ENCODE results near the gene BANF1. TPM values are rescaled to one million over a fixed set of nuclear protein-coding genes. Genes with fewer than 3 reads are reported as not detected.
"Not testable (repeated sequence)": the region's sequence is repeated elsewhere in the genome, so short reads cannot be mapped to it uniquely, and the experiment has no call there.

BANF1 gene
- total RNA-seq, 1 donor from 2014 or later: 67.3 TPM

GRCh38 chr11:66008468-66009101, 6.3 kb downstream of the BANF1 start:
- DNase-seq (ENCODE audit: low spot score) (no peak), ATAC-seq (no peak)

GRCh38 chr11:66010036-66010435, 7.7 kb downstream of the BANF1 start:
- ATAC-seq; DNase-seq (ENCODE audit: low spot score): not testable (repeated sequence)

DNA sequence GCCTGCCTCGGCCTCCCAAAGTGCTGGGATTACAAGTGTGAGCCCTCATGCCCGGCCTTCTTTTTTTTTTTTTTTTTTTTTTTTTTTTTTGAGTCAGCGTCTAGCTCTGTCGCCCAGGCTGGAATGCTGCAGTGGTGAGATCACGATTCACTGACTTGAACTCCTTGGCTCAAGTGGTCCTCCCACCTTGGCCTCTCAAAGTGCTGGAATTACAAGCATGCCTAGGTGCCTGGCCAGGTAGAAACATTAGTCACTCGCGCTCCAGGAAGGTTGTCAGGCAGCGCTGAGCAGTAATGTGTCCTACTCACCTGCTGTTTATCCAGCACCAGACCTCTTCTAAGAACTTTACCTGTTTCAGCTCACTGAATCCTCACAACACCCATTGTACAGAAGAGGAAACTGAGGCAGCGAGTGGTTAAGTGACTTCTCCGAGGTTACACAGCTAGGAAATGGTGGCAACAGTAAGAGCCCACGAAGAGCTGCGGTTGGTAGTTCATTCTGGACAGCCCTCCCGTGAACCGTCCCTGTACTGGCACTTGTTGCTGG, 9.0 kb downstream of the BANF1 start:
- no peak for DNase-seq (ENCODE audit: low spot score)
- ATAC-seq: no peak

GRCh38 chr11:66011785-66012303, 9.5 kb downstream of the BANF1 start, which contains the start of gene CST6:
Gene CST6 (plus strand): TSS chr11:66012008. CDS start chr11:66012045, 37 bp downstream.
- ATAC-seq (no peak), DNase-seq (ENCODE audit: low spot score) (no peak)

DNA sequence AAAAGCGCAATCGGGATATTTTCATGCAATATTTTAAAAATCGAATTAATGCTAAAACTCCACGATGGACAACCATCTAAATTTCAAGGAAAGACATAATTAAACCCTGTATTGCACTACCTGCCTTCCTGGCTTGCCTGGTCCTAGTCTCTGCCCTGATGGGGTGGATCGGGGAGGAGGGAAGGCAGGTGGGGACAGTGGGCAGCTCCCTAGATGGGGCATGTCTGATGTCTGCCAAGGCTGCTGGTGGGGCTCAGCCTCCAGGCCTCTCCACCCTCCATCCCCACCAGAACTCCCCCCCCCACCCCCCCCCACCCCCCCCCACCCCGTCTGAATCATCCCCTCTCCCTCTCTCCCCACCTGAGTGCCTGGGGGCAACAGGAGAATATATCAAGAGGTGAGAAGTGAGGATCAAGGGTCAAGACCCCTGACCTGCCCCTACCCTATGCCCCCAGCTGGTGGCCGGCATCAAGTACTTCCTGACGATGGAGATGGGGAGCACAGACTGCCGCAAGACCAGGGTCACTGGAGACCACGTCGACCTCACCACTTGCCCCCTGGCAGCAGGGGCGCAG, 10.2 kb downstream of the BANF1 start:
- no peak for ATAC-seq
- no peak for DNase-seq (ENCODE audit: low spot score)

GRCh38 chr11:66012946-66013761, 10.9 kb downstream of the BANF1 start:
- DNase-seq (ENCODE audit: low spot score) (no peak), ATAC-seq (no peak)

- ATAC-seq (no peak), DNase-seq (ENCODE audit: low spot score) (no peak)
These were observed 11.4 kb downstream of the BANF1 start for GRCh38 chr11:66013762-66014100.

- DNase-seq (ENCODE audit: low spot score) (no peak), ATAC-seq (no peak)
These were observed 12.6 kb downstream of the BANF1 start for GRCh38 chr11:66014804-66015453.

- no peak for ATAC-seq
- DNase-seq (ENCODE audit: low spot score): no peak
These were observed 13.2 kb downstream of the BANF1 start for GRCh38 chr11:66015454-66015881.

GRCh38 chr11:66015936-66016792, 13.9 kb downstream of the BANF1 start:
- no peak for DNase-seq (ENCODE audit: low spot score)
- no peak for ATAC-seq

DNA sequence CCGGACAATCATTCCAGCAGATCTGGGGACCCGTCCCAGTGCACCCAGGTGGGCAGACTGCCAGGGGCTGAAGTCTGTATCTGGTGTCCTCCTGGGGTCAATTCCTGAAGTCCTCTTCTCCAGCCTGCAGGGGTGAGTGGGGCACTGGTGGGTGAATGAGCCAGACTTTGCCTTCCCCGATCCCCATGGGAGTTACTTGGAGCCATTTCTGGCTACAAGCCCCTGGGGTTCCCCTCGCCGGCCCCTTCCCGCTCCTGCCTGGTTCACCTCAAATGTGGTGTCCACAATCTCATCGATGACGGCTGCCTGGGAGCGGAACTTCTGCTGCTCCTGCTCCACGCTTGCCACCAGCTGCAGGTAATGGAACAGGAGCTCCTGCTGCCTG, 14.5 kb downstream of the BANF1 start:
- no peak for DNase-seq (ENCODE audit: low spot score)
- no peak for ATAC-seq

DNA sequence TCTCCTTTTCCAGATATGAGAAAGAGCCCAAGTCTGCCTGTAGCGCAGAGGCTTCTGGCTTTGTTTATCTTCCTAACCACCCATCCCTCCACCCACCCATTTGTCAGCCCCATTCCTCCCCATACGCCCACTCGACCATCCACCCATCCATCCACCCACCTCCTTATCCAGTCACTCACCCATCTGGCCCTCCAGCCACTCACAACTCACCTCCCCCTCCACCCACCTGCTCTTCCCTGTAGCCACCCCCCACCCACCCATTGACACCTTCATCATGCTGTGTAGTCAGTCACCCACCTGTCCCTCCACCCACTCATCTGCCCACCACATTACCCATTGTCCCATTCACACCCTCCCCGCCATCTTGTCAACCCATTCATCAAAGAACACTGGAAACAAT, 15.0 kb downstream of the BANF1 start:
- DNase-seq (ENCODE audit: low spot score) (no peak), ATAC-seq (no peak)

GRCh38 chr11:66020212-66020611, 17.9 kb downstream of the BANF1 start:
- no peak for DNase-seq (ENCODE audit: low spot score)
- ATAC-seq: no peak

GRCh38 chr11:66020618-66021357, 18.5 kb downstream of the BANF1 start:
- DNase-seq (ENCODE audit: low spot score) (no peak), ATAC-seq (no peak)

DNA sequence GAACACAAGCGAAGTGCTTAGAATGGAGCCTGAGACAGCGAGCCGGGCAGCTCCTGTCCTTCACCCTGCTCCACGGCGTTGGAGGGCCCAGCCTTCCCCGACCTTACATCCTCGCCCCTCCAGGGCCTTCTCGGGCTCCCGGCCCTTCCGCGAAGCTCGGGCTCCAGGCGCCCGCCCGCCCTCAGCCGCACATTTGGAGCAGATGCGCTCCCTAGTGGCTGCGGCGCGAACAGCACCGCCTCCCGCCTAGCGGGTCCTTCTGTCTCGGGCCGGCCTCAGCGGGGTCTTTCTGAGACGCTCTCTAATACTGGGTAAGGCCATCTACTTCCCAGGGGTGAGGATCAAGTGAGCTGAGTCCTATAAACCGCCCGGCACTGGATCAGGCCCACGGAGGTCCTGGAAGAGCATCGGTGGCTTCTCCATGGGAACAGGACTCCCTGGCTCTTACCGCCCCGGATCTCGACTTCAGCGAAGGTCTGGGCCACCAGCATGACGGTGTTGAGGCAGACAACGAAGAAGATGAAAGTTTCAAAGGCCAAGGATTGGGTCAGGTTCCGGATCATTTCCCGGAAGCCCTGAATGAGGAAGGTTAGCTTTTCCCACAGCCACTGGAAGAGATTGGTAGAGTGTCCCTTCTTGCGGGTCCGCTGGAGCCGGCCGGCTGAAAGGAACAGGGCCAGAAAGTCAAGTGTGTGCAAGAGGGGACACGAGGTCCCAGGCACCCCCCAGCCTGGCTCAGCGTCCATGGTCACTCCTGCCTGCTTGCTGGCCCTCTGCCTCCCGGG, 20.3 kb downstream of the BANF1 start:
- DNase-seq (ENCODE audit: low spot score) (peak; percentile 64), ATAC-seq (peak; percentile 97)

- not testable (repeated sequence) for DNase-seq (ENCODE audit: low spot score); ATAC-seq
These were observed 20.8 kb downstream of the BANF1 start for GRCh38 chr11:66023186-66023440.

- DNase-seq (ENCODE audit: low spot score): no peak
- ATAC-seq: no peak
These were observed 23.8 kb downstream of the BANF1 start, which contains the start of gene CATSPER1 for GRCh38 chr11:66026017-66026529. Gene CATSPER1 (minus strand): TSS chr11:66026479. CDS start chr11:66026379, 100 bp downstream.

DNA sequence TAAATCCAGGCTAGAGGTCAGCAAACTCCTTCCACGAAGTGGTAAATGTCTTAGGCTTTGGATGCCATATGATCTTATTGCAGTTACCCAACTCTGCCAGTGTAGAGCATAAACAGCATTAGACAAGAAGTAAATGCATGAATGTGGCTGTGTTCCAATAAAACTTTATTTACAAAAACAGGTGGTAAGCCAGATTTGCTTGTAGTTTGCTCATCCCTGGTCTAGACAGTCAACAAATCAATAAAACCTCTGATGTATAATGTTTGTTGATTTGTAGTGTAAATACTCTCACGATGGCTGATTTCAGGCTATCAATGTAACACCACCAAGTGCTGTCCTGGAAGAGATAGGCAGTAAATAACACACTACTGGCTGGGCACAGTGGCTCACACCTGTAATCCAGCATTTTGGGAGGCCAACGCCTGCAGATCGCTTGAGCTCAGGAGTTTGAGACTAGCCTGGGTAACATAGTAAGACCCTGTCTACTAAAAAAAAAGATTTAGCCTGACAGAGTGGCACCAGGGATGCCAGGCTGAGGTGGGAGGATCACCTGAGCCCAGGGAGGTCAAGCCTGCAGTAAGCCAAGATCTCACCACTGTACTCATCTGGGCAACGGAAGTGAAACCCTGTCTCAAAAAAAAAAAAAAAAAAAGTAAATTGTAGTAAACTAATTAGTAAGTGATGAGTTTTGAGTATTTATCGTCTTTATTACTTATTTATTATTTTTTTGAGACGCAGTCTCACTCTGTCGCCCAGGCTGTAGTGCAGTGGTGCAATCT, 30.8 kb downstream of the BANF1 start:
- DNase-seq (ENCODE audit: low spot score) (no peak), ATAC-seq (no peak)
